Ovary (tissue), 9 donors: ENCODE results near the gene CALHM6. TPM values are rescaled to one million over a fixed set of nuclear protein-coding genes. Genes with fewer than 3 reads are reported as not detected.

Source experiments
- DNase-seq, 5 donors: peaks; one replicate each; pipeline ENCODE4 v3.0.0-alpha.2; 2019 to 2020
- H3K27ac ChIP-seq, 2 donors: fragments of 200-600 bp; one replicate each; pipeline versions ENCODE4 v1.5.1 to v1.8.0; 2019 to 2022
- H3K27me3 ChIP-seq: fragments of 200-600 bp; one replicate; pipeline ENCODE4 v1.8.0; 2022
- H3K36me3 ChIP-seq: fragments of 200-600 bp; sonication (generic); one replicate; pipeline ENCODE4 v1.5.1; 2019
- H3K4me1 ChIP-seq: one replicate; pipeline ENCODE4 v1.8.1; 2013; ENCODE audit warnings: mild to moderate bottlenecking, moderate library complexity; ENCODE audit not compliant: insufficient read depth
- H3K4me3 ChIP-seq: fragments of 200-600 bp; sonication (generic); one replicate; pipeline ENCODE4 v1.5.1; 2017
- H3K9me3 ChIP-seq, 2 donors: fragments of 200-600 bp in 1 of 2; sonication (generic) in 1 of 2; one replicate each; pipeline versions ENCODE4 v1.5.1 to v1.8.1; 2013 to 2019; ENCODE audit warnings: mild to moderate bottlenecking in 1 of 2, moderate library complexity in 1 of 2
- CTCF ChIP-seq, 3 donors: fragments of 450-650 bp in 2 of 3; fragments of 200-600 bp in 1 of 3; IDR thresholded peaks; one replicate each; pipeline versions ENCODE4 v1.5.1 to v1.8.0; 2016 to 2022; ENCODE audit warnings: antibody characterized with exemption in 3 of 3, mild to moderate bottlenecking in 1 of 3
- EP300 ChIP-seq: sonication (generic); formaldehyde crosslinking; IDR thresholded peaks from one replicate; pipeline ENCODE4 v1.6.1; 2017; ENCODE audit warnings: antibody characterized with exemption
- POLR2A ChIP-seq: fragments of 450-650 bp; IDR thresholded peaks from one replicate; pipeline ENCODE4 v1.6.1; 2017; ENCODE audit warnings: antibody characterized with exemption, mild to moderate bottlenecking, moderate library complexity
- WGBS, 3 donors: extraction: QIAGEN DNeasy Blood & Tissue Kit in 1 of 3; methylation state at CpG; one replicate each; pipeline versions ENCODE4 v1.1.5 to v1.1.7; 2013 to 2017; 5-methylcytosine and 5-hydroxymethylcytosine counted together
- intact Hi-C, 4 donors: fragments of 100-400 bp; cut with DNase I; formaldehyde crosslinking; loops; one replicate each; pipeline versions ENCODE4 v1.11.0 to v1.15.1; 2022 to 2023
- polyA plus RNA-seq, 2 donors: library from polyadenylated mRNA; stranded (reverse); fragments of 200-250 nt in 1 of 2; fragments of 350-450 nt in 1 of 2; fragmentation: Illumina TruSeq in 1 of 2; extraction: RNeasy Lipid Tissue Mini Kit (QIAGEN cat#74804) in 1 of 2; gene quantifications; one replicate each; pipeline ENCODE4 v1.2.3, GENCODE V29; 2013 to 2014
- total RNA-seq, 7 donors: library from RNA; depleted of rRNA in 2 of 7; stranded (reverse); fragments of >200 nt in 2 of 7; fragmentation: NEBNext Ultra II Directional in 3 of 7; extraction: Animal tissue kit (Norgen Biotek cat#: 25700) in 3 of 7; gene quantifications; one replicate each; pipeline versions ENCODE4 v1.1.0 to v1.2.4, GENCODE V29; 2016 to 2023
- donor health status: DM: no; HTN: no; CAD: no; lungs with moderate emphysema.
- donor health status: DM: no; HTN: no; CAD: no.
- donor health status: Bipolar disorder and iron deficiency.
- donor health status: DM: yes; HTN: yes; CAD: no.
- donor health status: DM: no; HTN: no; CAD: no.
- donor health status: DM: yes; HTN: yes; CAD: no.

CALHM6 gene
- total and polyA plus RNA-seq, 9 donors: 1.6 to 14.0 (median 3.0) TPM

- Histone ChIP-seq H3K4me3 (no peak overlapping the region), H3K4me1 (peaks cover 2% of the 10 kb centered on the region), H3K9me3 (no peaks in the 10 kb centered on the region), H3K27ac (no peak overlapping the region), H3K36me3 (peaks cover 2% of the 10 kb centered on the region), H3K27me3 (no peaks in the 10 kb centered on the region)
- no peak for DNase-seq
- 88 to 91% (median 89%) methylated on average over 7 of the region's 7 CpGs for WGBS, 3 donors
- TF ChIP-seq POLR2A (no peak), EP300 (no peak), CTCF (IDR thresholded peaks at IDR 0.05) (no peak)
- intact Hi-C loops: no loop called here
Measured at GRCh38 chr6:116436586-116436985, 24.6 kb upstream of the CALHM6 start.

GRCh38 chr6:116437656-116438055 lies 23.5 kb upstream of the CALHM6 start:
- H3K27me3 ChIP-seq: no peaks in the 10 kb centered on the region
- H3K4me1 ChIP-seq: peaks cover 2% of the 10 kb centered on the region
- no peak for DNase-seq
- H3K4me3 ChIP-seq: no peak overlapping the region
- no peaks in the 10 kb centered on the region for H3K9me3 ChIP-seq
- H3K36me3 ChIP-seq: peaks cover 2% of the 10 kb centered on the region
- intact Hi-C loops: no loop called here
- no peak overlapping the region for H3K27ac ChIP-seq
- TF ChIP-seq CTCF (IDR thresholded peaks at IDR 0.05) (no peak), EP300 (no peak), POLR2A (no peak)

- no peak for DNase-seq
- intact Hi-C loops: no loop called here
- peaks cover 4% of the 10 kb centered on the region for H3K4me1 ChIP-seq
- no peaks in the 10 kb centered on the region for H3K27me3 ChIP-seq
- 26 to 30% (median 27%) methylated on average over 6 of the region's 6 CpGs for WGBS, 3 donors
- H3K9me3 ChIP-seq: no peaks in the 10 kb centered on the region
- H3K27ac ChIP-seq: no peak overlapping the region
- H3K4me3 ChIP-seq: no peak overlapping the region
- peaks cover 2% of the 10 kb centered on the region for H3K36me3 ChIP-seq
- TF ChIP-seq EP300 (no peak), POLR2A (no peak), CTCF (IDR thresholded peaks at IDR 0.05) (no peak)
Measured at GRCh38 chr6:116438590-116439448, 22.4 kb upstream of the CALHM6 start.

- Histone ChIP-seq H3K4me1 (peaks cover 6% of the 10 kb centered on the region), H3K4me3 (no peak overlapping the region), H3K36me3 (peaks cover 2% of the 10 kb centered on the region), H3K27ac (no peak overlapping the region), H3K27me3 (no peaks in the 10 kb centered on the region), H3K9me3 (no peaks in the 10 kb centered on the region)
- TF ChIP-seq POLR2A (no peak), CTCF (IDR thresholded peaks at IDR 0.05) (no peak), EP300 (no peak)
- intact Hi-C loops: loop anchor here in 1 of 4 donors (10.0 kb wide), 2 partner anchors 55 to 155 kb away; no protein-coding TSS in a partner anchor
- DNase-seq: no peak
- 11 to 31% (median 16%) methylated on average over 1 of the region's 1 CpG for WGBS, 3 donors
Measured at GRCh38 chr6:116439522-116440051, 21.6 kb upstream of the CALHM6 start.
